Measurements from ENCODE around the gene DCP1A. TPM values are rescaled to one million over a fixed set of nuclear protein-coding genes. Genes with fewer than 3 reads are reported as not detected.
A peak's percentile ranks its signal among the peaks of the same experiment; 100 is the strongest.
"Not testable (repeated sequence)": the region's sequence is repeated elsewhere in the genome, so short reads cannot be mapped to it uniquely, and the experiment has no call there.

The DCP1A gene
- total and polyA plus RNA-seq, 2 experiments from 2014 or later, result 20.4 to 34.5 TPM

GRCh38 chr3:53329897-53330296, 17.4 kb downstream of the DCP1A start:
- TF ChIP-seq EZH2 (IDR thresholded peaks at IDR 0.05; ENCODE audit: borderline replicate concordance) (no peak), EZH2phosphoT487 (IDR thresholded peaks at IDR 0.05; ENCODE audit: low read depth, severe bottlenecking, unreplicated experiment) (no peak), CTCF (IDR thresholded peaks at IDR 0.05; ENCODE audit: poor library complexity) (no peak)
- no peak for DNase-seq (ENCODE audit: low spot score)
- Histone ChIP-seq H3K36me3 (replicated peaks; ENCODE audit: insufficient read depth, low read depth) (no peaks in the 10 kb centered on the region), H4K20me1 (ENCODE audit: insufficient read depth, poor library complexity, severe bottlenecking) (peaks cover 27% of the 10 kb centered on the region), H3K79me2 (peaks cover 74% of the 10 kb centered on the region), H3K27ac (no peak overlapping the region), H3K9me2 (replicated peaks; ENCODE audit: insufficient read depth) (no peaks in the 10 kb centered on the region), H3K4me3 (no peak overlapping the region), H3K4me2 (no peak overlapping the region), H3K27me3 (no peaks in the 10 kb centered on the region), H2AFZ (no peak overlapping the region), H3K9me3 (ENCODE audit: low read depth) (no peaks in the 10 kb centered on the region), H3K4me1 (ENCODE audit: insufficient read depth) (peaks cover 20% of the 10 kb centered on the region)
- 85% methylated on average over 1 of the region's 1 CpG for WGBS (ENCODE audit: low lambda C conversion rate, missing lambda C conversion rate)

- no peak for TF ChIP-seq CTCF (IDR thresholded peaks at IDR 0.05; ENCODE audit: poor library complexity)
- no peak for TF ChIP-seq EZH2 (IDR thresholded peaks at IDR 0.05; ENCODE audit: borderline replicate concordance)
- TF ChIP-seq EZH2phosphoT487 (IDR thresholded peaks at IDR 0.05; ENCODE audit: low read depth, severe bottlenecking, unreplicated experiment), result no peak
- 56% methylated on average over 5 of the region's 5 CpGs for WGBS (ENCODE audit: low lambda C conversion rate, missing lambda C conversion rate)
- peak overlapping the region; percentile 42 for H3K4me2 ChIP-seq
- no peaks in the 10 kb centered on the region for H3K27me3 ChIP-seq
- peaks cover 29% of the 10 kb centered on the region for H3K4me1 ChIP-seq (ENCODE audit: insufficient read depth)
- H3K36me3 ChIP-seq (replicated peaks; ENCODE audit: insufficient read depth, low read depth), result no peaks in the 10 kb centered on the region
- peak; percentile 62 for DNase-seq (ENCODE audit: low spot score)
- H3K9me3 ChIP-seq (ENCODE audit: low read depth), result no peaks in the 10 kb centered on the region
- peaks cover 39% of the 10 kb centered on the region for H4K20me1 ChIP-seq (ENCODE audit: insufficient read depth, poor library complexity, severe bottlenecking)
- H3K27ac ChIP-seq, result peak overlapping the region; percentile 41
- H2AFZ ChIP-seq, result no peak overlapping the region
- peaks cover 77% of the 10 kb centered on the region for H3K79me2 ChIP-seq
- no peak overlapping the region for H3K4me3 ChIP-seq
- no peaks in the 10 kb centered on the region for H3K9me2 ChIP-seq (replicated peaks; ENCODE audit: insufficient read depth)
Measured at GRCh38 chr3:53328746-53329145, 18.6 kb downstream of the DCP1A start.

GRCh38 chr3:53327986-53328385, 19.4 kb downstream of the DCP1A start:
- peaks cover 77% of the 10 kb centered on the region for H3K79me2 ChIP-seq
- 75% methylated on average over 6 of the region's 6 CpGs for WGBS (ENCODE audit: low lambda C conversion rate, missing lambda C conversion rate)
- not testable (repeated sequence) for H3K27me3 ChIP-seq; H3K4me3 ChIP-seq; H3K9me3 ChIP-seq (ENCODE audit: low read depth); H3K36me3 ChIP-seq (replicated peaks; ENCODE audit: insufficient read depth, low read depth); H2AFZ ChIP-seq; H3K9me2 ChIP-seq (replicated peaks; ENCODE audit: insufficient read depth)
- peaks cover 34% of the 10 kb centered on the region for H3K4me1 ChIP-seq (ENCODE audit: insufficient read depth)
- peak overlapping the region; percentile 42 for H3K4me2 ChIP-seq
- H4K20me1 ChIP-seq (ENCODE audit: insufficient read depth, poor library complexity, severe bottlenecking), result peaks cover 47% of the 10 kb centered on the region
- peak overlapping the region; percentile 41 for H3K27ac ChIP-seq
- DNase-seq (ENCODE audit: low spot score), result peak; percentile 68

GRCh38 chr3:53324105-53324504, 23.2 kb downstream of the DCP1A start:
- no peak overlapping the region for H2AFZ ChIP-seq
- no peaks in the 10 kb centered on the region for H3K9me3 ChIP-seq (ENCODE audit: low read depth)
- TF ChIP-seq EZH2 (IDR thresholded peaks at IDR 0.05; ENCODE audit: borderline replicate concordance), result no peak
- TF ChIP-seq CTCF (IDR thresholded peaks at IDR 0.05; ENCODE audit: poor library complexity), result no peak
- TF ChIP-seq EZH2phosphoT487 (IDR thresholded peaks at IDR 0.05; ENCODE audit: low read depth, severe bottlenecking, unreplicated experiment), result no peak
- no peaks in the 10 kb centered on the region for H3K27me3 ChIP-seq
- no peak for DNase-seq (ENCODE audit: low spot score)
- peak overlapping the region; percentile 25 for H3K27ac ChIP-seq
- H3K79me2 ChIP-seq, result peaks cover 77% of the 10 kb centered on the region
- no peaks in the 10 kb centered on the region for H3K9me2 ChIP-seq (replicated peaks; ENCODE audit: insufficient read depth)
- peaks cover 57% of the 10 kb centered on the region for H4K20me1 ChIP-seq (ENCODE audit: insufficient read depth, poor library complexity, severe bottlenecking)
- H3K4me3 ChIP-seq, result no peak overlapping the region
- H3K36me3 ChIP-seq (replicated peaks; ENCODE audit: insufficient read depth, low read depth), result no peaks in the 10 kb centered on the region
- H3K4me1 ChIP-seq (ENCODE audit: insufficient read depth), result peaks cover 25% of the 10 kb centered on the region
- 28% methylated on average over 5 of the region's 5 CpGs for WGBS (ENCODE audit: low lambda C conversion rate, missing lambda C conversion rate)
- peak overlapping the region; percentile 31 for H3K4me2 ChIP-seq
